Measurements from ENCODE around the gene CD58.
"Not testable (repeated sequence)": the region's sequence is repeated elsewhere in the genome, so short reads cannot be mapped to it uniquely, and the experiment has no call there.

CD58 gene

DNA sequence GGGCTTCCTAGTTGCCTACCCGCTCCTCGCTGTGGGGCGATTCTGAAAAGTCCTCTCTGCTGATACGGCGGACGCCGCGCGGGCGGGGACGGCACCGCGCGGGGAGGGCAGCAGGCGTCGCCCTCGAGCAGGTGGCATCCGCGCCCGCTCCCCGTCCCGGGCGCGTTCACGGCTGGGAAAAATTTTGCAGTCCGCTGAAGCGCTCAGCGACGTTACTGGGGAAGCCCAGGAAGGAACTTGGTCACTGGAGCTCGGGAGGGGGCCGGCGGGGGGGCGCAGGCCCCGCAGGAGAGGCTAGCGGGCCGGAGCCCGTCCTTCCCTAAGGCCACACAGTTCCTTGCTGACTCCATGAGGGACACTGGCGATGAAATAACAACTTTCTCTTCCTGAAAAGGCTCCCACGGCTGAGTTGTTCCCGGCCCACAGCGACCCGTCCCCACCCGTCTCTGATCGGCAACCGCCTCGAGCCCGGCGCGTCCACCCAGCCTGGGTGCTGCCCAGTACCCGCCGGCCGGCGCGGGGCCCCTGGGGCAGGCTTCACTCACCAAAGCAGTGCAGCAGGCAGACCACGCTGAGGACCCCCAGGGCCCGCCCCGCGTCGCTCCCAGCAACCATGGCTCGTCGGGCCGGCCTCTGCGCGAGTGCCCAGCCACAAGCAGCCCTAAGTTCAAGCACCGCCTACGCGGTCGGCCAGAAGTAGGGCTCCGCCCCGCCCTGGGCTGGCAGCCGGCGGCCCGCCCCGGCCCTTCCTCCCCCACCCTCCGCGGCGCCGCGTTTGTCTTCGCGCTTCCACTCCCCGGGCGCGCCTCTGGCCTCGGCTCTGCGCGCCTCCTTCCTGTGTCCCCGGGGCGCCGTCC is at the start of gene CD58:
TSS of gene CD58 (minus strand) at position 669 of the 857 bp plus-strand sequence. CDS start at position 615, 54 bp downstream.
- TF ChIP-seq, protein P1, sequence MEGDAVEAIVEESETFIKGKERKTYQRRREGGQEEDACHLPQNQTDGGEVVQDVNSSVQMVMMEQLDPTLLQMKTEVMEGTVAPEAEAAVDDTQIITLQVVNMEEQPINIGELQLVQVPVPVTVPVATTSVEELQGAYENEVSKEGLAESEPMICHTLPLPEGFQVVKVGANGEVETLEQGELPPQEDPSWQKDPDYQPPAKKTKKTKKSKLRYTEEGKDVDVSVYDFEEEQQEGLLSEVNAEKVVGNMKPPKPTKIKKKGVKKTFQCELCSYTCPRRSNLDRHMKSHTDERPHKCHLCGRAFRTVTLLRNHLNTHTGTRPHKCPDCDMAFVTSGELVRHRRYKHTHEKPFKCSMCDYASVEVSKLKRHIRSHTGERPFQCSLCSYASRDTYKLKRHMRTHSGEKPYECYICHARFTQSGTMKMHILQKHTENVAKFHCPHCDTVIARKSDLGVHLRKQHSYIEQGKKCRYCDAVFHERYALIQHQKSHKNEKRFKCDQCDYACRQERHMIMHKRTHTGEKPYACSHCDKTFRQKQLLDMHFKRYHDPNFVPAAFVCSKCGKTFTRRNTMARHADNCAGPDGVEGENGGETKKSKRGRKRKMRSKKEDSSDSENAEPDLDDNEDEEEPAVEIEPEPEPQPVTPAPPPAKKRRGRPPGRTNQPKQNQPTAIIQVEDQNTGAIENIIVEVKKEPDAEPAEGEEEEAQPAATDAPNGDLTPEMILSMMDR (IDR thresholded peaks at IDR 0.05): peak; percentile 71
- DNase-seq (ENCODE audit: low spot score): peak; percentile 91
- Histone ChIP-seq H3K27ac (peak within 1 kb of the TSS; percentile 99), H3K4me3 (peak within 1 kb of the TSS; percentile 91)

DNA sequence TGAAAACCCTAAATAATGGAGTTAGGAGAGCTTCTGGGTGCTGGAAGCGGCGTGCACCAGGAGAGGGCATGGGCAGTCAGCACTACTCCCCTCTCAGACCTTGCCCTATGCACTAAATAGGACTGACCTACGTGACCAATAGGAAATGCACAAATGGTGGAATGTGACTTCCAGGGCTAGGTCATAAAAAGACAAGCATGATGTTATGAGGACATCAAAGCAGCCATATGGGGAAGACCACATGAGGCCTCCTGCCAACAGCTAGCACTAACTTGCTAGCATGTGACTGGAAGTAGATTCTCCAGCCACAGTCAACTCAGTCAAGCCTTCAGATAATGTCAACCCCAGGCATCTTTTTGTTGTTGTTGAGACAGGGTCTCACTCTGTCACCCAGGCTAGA is 49.6 kb upstream of the CD58 start:
- H3K27ac ChIP-seq; DNase-seq (ENCODE audit: low spot score); H3K4me3 ChIP-seq: not testable (repeated sequence)

GRCh38 chr1:116619106-116619505 is 48.3 kb upstream of the CD58 start:
- not testable (repeated sequence) for H3K4me3 ChIP-seq; H3K27ac ChIP-seq; DNase-seq (ENCODE audit: low spot score)

- H3K27ac ChIP-seq; H3K4me3 ChIP-seq; DNase-seq (ENCODE audit: low spot score): not testable (repeated sequence)
These were observed 47.0 kb upstream of the CD58 start for GRCh38 chr1:116617808-116618207.

GRCh38 chr1:116613825-116614224 is 43.0 kb upstream of the CD58 start:
- not testable (repeated sequence) for H3K27ac ChIP-seq; H3K4me3 ChIP-seq; DNase-seq (ENCODE audit: low spot score)

DNA sequence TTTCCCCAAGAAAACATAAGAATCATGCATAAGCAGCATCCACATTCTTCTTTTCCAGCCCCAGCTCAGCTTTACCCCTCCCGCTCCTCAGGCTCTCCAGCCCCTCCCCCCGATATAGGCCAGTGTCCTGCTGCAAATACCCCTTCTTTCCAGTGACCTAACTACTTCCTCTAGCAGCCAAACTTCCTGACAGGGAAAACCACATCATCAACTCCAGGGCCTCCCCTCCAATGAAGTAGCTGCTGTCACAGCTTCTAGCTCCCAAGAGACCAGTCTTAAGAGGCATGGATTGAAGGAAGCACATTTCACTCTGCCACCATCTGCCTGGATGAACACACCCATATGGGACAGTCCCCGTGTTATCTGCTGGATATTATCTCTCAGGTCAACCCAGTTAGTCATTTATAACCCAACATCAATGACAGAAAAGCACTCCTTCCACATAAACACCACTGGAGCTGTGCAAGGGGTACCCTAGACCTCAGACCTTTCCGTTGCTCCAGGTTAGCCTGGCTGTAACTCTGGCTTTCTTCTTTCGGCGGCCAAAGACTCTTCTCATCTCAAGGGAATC is 39.1 kb upstream of the CD58 start:
- H3K27ac ChIP-seq; H3K4me3 ChIP-seq; DNase-seq (ENCODE audit: low spot score): not testable (repeated sequence)

DNA sequence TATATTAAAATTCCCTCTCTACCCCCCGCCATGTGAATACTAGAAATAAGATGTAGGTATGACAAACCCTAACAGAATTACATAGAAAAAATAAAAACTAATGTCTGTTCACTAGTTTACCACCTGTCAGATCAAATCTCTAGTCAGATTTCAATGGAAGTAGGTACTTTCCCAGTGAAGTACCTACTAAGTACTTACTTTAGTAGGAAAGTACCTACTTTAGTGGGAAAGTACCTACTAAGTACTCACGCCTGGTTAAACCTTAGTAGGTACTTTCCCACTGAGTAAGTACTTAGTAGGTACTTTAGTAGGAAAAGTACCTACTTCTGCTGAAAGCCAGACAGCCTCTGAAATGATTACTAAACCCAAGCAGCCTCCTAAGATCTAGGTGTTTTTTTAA is 38.0 kb upstream of the CD58 start:
- not testable (repeated sequence) for DNase-seq (ENCODE audit: low spot score); H3K27ac ChIP-seq; H3K4me3 ChIP-seq

DNA sequence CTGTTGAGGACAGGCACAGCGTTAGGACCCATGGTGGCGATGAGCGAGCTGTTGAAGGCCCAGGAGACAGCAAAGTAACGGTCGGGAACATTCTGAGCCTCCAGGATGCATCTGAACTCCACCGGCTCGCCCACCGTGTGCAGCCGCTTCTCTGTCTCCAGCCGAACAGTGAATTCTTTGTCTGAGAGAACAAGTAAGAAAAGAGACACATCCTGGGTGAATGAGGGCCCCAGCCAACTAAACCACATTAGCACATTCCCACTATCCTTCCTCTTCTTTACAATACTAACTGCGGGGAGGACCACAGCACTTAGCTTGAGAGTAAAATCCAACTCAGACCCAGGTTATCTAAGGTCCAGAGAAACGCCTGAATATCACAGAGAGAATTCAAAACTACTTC is 37.3 kb upstream of the CD58 start:
- not testable (repeated sequence) for H3K27ac ChIP-seq; DNase-seq (ENCODE audit: low spot score); H3K4me3 ChIP-seq

- H3K27ac ChIP-seq; DNase-seq (ENCODE audit: low spot score): not testable (repeated sequence)
These were observed 36.6 kb upstream of the CD58 start for GRCh38 chr1:116607463-116607862.

GRCh38 chr1:116606067-116606466 is 35.2 kb upstream of the CD58 start:
- not testable (repeated sequence) for H3K27ac ChIP-seq; H3K4me3 ChIP-seq; DNase-seq (ENCODE audit: low spot score)

More at GRCh38 chr1:116607463-116607862, 36.6 kb upstream of the CD58 start:
- H3K4me3 ChIP-seq: not testable (repeated sequence)

GRCh38 chr1:116605315-116605714 is 34.5 kb upstream of the CD58 start:
- no peak for DNase-seq (ENCODE audit: low spot score)
- TF ChIP-seq, protein P1 (IDR thresholded peaks at IDR 0.05): no peak
- Histone ChIP-seq H3K4me3 (no peak overlapping the region), H3K27ac (no peak overlapping the region)

DNA sequence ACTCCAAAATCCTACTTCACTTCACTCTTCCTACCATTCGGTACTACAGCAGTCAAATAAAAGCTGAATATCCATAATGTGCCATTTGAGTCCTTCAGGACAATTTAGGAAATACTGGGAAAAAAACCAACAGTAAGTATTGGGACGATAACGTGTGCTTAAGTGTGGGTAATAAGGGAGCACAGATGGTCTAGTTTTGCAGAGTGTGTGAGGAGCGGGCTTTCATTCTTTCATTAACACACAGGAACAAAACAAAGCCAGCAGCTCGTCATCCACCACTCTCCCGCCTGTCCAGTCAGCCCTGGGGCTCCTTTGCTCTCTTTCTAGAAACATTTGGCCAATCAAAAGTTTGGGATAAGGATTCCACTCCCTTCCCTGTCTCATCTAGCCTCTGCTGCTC is 33.6 kb upstream of the CD58 start:
- not testable (repeated sequence) for H3K27ac ChIP-seq; H3K4me3 ChIP-seq; DNase-seq (ENCODE audit: low spot score)

- not testable (repeated sequence) for H3K27ac ChIP-seq; DNase-seq (ENCODE audit: low spot score)
These were observed 32.8 kb upstream of the CD58 start for GRCh38 chr1:116603646-116604045.

DNA sequence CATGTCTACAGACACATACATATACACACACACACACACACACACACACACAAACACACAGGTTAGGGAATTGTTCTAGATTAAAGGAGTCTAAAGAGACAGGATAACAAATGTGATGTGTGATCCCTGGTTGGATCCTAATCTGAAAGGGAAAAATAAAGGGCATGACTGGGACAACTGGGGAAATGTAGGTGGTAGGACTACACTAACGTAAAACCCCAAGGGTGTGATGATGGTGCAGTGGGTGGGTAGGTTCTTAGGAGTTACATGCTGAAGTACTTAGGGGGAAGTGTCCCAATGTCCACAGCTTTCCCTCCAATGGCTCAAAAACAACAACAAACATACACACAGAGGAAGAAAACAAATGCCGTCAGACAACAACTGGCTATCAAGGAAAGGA is 28.5 kb upstream of the CD58 start:
- DNase-seq (ENCODE audit: low spot score); H3K4me3 ChIP-seq; H3K27ac ChIP-seq: not testable (repeated sequence)

More at GRCh38 chr1:116603646-116604045, 32.8 kb upstream of the CD58 start:
- not testable (repeated sequence) for H3K4me3 ChIP-seq

- H3K27ac ChIP-seq; H3K4me3 ChIP-seq; DNase-seq (ENCODE audit: low spot score): not testable (repeated sequence)
These were observed 27.7 kb upstream of the CD58 start for GRCh38 chr1:116598420-116599036.

GRCh38 chr1:116597388-116597787 is 26.6 kb upstream of the CD58 start:
- DNase-seq (ENCODE audit: low spot score); H3K4me3 ChIP-seq; H3K27ac ChIP-seq: not testable (repeated sequence)

All from coronary artery (tissue), 2 donors.